Ammon's horn (tissue), 1 donor: Measurements from ENCODE around the gene SEMG1.

Source experiments
- DNase-seq: peaks from one replicate; pipeline ENCODE4 v3.0.0-alpha.2; 2016; ENCODE audit warnings: low spot score

The SEMG1 gene

GRCh38 chr20:45206725-45207124 lies at the start of gene SEMG1:
TSS of gene SEMG1 (plus strand) at chr20:45207033. CDS start at chr20:45207054, 21 bp downstream.
- DNase-seq: no peak

GRCh38 chr20:45157962-45158361 lies 48.9 kb upstream of the SEMG1 start:
- DNase-seq: peak; percentile 27

GRCh38 chr20:45163083-45163803 lies 43.6 kb upstream of the SEMG1 start:
- no peak for DNase-seq

GRCh38 chr20:45164906-45165305 lies 41.9 kb upstream of the SEMG1 start:
- no peak for DNase-seq

- DNase-seq: no peak
Measured at GRCh38 chr20:45173522-45173921, 33.3 kb upstream of the SEMG1 start.

GRCh38 chr20:45174434-45175364 lies 32.1 kb upstream of the SEMG1 start, which contains the start of gene PI3:
TSS of gene PI3 (plus strand) at chr20:45174902. CDS start at chr20:45174923, 21 bp downstream.
- no peak for DNase-seq

- no peak for DNase-seq
Measured at GRCh38 chr20:45176526-45177267, 30.1 kb upstream of the SEMG1 start.

- no peak for DNase-seq
Measured at GRCh38 chr20:45179166-45179565, 27.7 kb upstream of the SEMG1 start.

GRCh38 chr20:45181639-45182038 lies 25.2 kb upstream of the SEMG1 start:
- DNase-seq: no peak

- DNase-seq: no peak
Measured at GRCh38 chr20:45183084-45183483, 23.7 kb upstream of the SEMG1 start.

- no peak for DNase-seq
Measured at GRCh38 chr20:45187693-45188092, 19.1 kb upstream of the SEMG1 start.

GRCh38 chr20:45189067-45189609 lies 17.7 kb upstream of the SEMG1 start:
- DNase-seq: no peak

GRCh38 chr20:45189861-45190260 lies 17.0 kb upstream of the SEMG1 start:
- DNase-seq: no peak

GRCh38 chr20:45191926-45192325 lies 14.9 kb upstream of the SEMG1 start:
- DNase-seq: no peak

GRCh38 chr20:45193331-45193730 lies 13.5 kb upstream of the SEMG1 start:
- DNase-seq: no peak

GRCh38 chr20:45209924-45210323 lies 3.1 kb downstream of the SEMG1 start:
- no peak for DNase-seq

GRCh38 chr20:45211569-45212474 lies 5.0 kb downstream of the SEMG1 start:
- no peak for DNase-seq

- no peak for DNase-seq
Measured at GRCh38 chr20:45212836-45213235, 6.0 kb downstream of the SEMG1 start.

GRCh38 chr20:45218124-45218523 lies 11.3 kb downstream of the SEMG1 start:
- DNase-seq: no peak

- DNase-seq: no peak
Measured at GRCh38 chr20:45218636-45219035, 11.8 kb downstream of the SEMG1 start.

- no peak for DNase-seq
Measured at GRCh38 chr20:45221076-45221475, 14.2 kb downstream of the SEMG1 start, which contains the start of gene SEMG2. TSS of gene SEMG2 (plus strand) at chr20:45221373. CDS start at chr20:45221390, 17 bp downstream.
